Activated T-cell treated with anti-CD3 and anti-CD28 coated beads, Interleukin-2, amount 50 U/mL, for 72 hours (primary cell): Measurements from ENCODE around the gene TOR4A. TPM values are rescaled to one million over a fixed set of nuclear protein-coding genes. Genes with fewer than 3 reads are reported as not detected.

ENCODE experiments used
- ATAC-seq, 2 donors: fragments of 150-1000 bp; cut with Tn5 transposase; replicated peaks in 1 of 2; 2 replicates each; pipeline ENCODE4 v1.10.0; 2021; ENCODE audit warnings: moderate library complexity in 2 of 2, mild to moderate bottlenecking in 1 of 2
- DNase-seq, 2 donors: peaks; one replicate each; pipeline ENCODE4 v3.0.0; 2021 to 2022; ENCODE audit warnings: mixed read lengths in 1 of 2
- H3K27ac Mint-ChIP-seq: one replicate; pipeline ENCODE4 v1.8.0; 2022; ENCODE audit warnings: mild to moderate bottlenecking, moderate library complexity, mixed read lengths
- H3K27me3 Mint-ChIP-seq: one replicate; pipeline ENCODE4 v1.8.0; 2022; ENCODE audit warnings: low read depth, mixed read lengths
- H3K36me3 Mint-ChIP-seq, 2 donors: one replicate each; pipeline ENCODE4 v1.8.0; 2022; ENCODE audit warnings: mixed read lengths in 2 of 2, mild to moderate bottlenecking in 1 of 2; ENCODE audit not compliant: insufficient read depth in 2 of 2
- H3K4me1 Mint-ChIP-seq: one replicate; pipeline ENCODE4 v1.8.0; 2022; ENCODE audit warnings: low read depth, mixed read lengths
- H3K4me3 Mint-ChIP-seq, 2 donors: one replicate each; pipeline ENCODE4 v1.8.0; 2022; ENCODE audit warnings: mild to moderate bottlenecking in 2 of 2, mixed read lengths in 2 of 2, moderate library complexity in 2 of 2
- H3K9me3 Mint-ChIP-seq, 2 donors: one replicate each; pipeline ENCODE4 v1.8.0; 2022; ENCODE audit warnings: mixed read lengths in 2 of 2
- total RNA-seq, 2 donors: library from RNA; stranded (reverse); gene quantifications; one replicate each; pipeline ENCODE4 v1.2.3, GENCODE V29; 2022

TOR4A gene
- total RNA-seq, 2 donors from 2014 or later: 4.3 to 8.3 TPM

DNA sequence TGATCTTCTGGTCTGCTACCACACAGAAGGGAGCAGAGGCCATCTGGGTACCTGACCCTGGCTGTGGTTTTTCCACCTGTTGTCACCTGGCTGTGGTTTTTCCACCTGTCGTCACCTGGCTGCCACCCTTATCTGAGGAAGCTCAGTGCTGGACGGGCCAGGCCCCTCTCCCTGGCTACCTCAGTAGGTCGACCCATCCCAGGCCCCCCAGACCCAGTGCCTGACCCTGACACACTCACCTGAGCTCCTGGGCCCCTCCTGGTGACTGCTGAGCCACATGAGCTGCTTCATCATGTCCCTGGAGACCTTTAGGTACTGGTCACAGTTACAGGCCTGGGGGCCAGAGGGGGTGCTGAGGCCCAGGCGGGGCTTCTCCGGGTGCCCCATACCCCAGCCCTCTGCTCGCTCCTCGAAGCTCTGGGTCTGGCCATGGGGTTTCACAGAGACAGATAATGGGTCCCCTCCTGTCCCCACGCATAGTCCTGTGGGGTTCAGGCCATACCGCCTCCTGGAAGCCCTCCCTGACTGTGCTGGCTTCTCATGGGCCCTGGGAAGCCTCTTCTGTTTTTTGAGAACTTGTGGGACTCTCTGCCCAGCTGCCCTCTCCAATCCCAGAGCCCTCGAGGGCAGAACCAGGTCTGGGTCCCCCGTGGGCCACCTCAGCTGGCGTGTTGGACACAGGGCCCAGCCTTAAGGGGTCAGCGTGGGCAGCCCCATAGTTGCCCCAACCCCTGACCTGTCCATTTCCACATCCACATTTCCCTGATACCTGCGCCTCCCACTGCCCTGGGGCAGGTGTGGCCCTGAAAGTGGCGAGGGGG is 32.1 kb downstream of the TOR4A start:
- Mint-ChIP-seq H3K9me3 (no peaks in the 10 kb centered on the region), H3K36me3 (no peaks in the 10 kb centered on the region), H3K27ac (no peak overlapping the region)

DNA sequence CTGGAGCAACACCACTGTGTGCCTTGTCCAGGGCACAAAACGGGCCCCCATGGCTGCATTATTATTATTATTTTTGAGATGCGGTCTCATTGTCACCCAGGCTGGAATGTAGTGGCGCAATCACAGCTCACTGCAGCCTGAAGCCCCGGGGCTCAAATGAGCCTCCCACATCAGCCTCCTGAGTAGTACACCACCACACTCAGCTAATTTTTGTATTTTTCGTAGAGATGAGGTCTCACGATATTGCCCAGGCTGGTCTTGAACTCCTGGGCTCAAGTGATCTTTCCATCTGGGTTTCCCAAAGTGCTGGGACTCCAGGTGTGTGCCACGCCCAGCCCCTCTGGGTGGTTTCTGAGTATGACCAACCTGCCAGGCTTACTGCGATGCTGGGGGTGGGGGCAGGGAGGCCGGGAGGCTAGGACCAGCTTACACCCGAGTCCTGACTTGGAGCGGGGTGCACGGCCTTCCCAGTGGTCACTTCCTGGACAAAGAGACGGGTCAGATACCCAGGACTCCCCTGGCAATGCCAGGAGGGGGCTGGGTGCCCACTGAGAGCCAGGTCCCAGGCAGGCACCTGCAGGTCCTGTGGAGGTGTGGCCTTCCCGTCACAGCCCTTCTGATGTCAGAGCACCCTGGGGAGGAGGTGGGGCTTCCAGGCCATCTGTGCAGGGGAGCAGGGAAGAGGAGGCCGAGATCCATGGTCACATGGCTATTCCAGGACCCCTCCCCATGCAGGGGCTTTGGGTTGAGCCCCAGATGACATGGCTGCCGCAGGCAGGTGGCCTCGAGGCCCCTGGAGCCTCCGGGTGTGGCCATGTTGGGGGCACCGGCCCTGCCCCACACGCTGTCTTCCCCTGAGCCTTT is 32.9 kb downstream of the TOR4A start:
- Mint-ChIP-seq H3K9me3 (no peaks in the 10 kb centered on the region), H3K36me3 (no peaks in the 10 kb centered on the region), H3K4me1 (peaks cover 5% of the 10 kb centered on the region), H3K4me3 (no peak overlapping the region), H3K27ac (no peak overlapping the region), H3K27me3 (no peaks in the 10 kb centered on the region)
- ATAC-seq: no peak
- no peak for DNase-seq

More for the DNA sequence above, 32.1 kb downstream of the TOR4A start:
- DNase-seq (no peak), ATAC-seq (no peak)
- Mint-ChIP-seq H3K27me3 (no peaks in the 10 kb centered on the region), H3K4me1 (peaks cover 5% of the 10 kb centered on the region), H3K4me3 (no peak overlapping the region)

DNA sequence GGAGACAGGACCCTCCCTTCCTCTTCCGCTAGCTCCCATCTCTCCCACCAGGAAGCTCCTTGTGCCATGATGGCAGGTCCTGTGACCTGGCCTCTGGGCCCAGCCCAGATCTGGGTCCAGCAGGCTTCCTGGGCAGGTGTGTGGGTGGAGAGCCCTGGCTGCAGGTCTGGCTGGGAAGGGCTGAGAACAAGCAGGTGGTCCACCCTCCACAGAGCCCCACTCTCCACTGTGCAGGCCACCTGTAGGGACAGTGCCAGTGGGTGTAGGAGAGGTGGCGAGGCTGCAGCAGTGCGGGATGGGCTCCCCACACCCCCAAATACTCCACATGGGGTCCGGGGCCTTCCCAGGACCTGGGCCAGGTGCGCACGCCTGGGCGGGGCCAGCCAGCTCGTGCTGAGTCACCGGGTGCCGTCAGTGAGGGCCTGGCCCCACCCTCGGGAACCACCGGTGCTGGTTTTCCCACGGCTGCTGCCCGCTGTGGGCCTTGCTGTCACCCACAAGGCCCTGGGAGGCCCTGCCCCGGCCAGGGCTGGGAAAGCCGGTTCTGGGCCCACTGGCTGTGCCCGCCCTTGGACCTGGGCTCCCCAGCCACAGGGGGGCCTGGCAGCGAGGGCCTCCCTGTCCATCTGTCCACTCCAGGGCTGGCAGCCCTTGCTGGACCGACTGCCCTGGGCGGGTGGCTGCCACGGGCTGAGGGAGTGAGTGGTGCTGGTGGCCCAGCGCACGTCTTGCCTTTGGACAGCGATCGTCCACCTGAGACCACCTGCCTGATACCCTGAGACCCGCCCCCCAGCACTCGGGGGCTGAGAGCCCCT is 33.9 kb downstream of the TOR4A start:
- Mint-ChIP-seq H3K27ac (no peak overlapping the region), H3K27me3 (no peaks in the 10 kb centered on the region), H3K9me3 (no peaks in the 10 kb centered on the region), H3K36me3 (no peaks in the 10 kb centered on the region), H3K4me1 (peaks cover 5% of the 10 kb centered on the region), H3K4me3 (no peak overlapping the region)
- DNase-seq (no peak), ATAC-seq (peak in 1 of 2 donors; percentile 32)

DNA sequence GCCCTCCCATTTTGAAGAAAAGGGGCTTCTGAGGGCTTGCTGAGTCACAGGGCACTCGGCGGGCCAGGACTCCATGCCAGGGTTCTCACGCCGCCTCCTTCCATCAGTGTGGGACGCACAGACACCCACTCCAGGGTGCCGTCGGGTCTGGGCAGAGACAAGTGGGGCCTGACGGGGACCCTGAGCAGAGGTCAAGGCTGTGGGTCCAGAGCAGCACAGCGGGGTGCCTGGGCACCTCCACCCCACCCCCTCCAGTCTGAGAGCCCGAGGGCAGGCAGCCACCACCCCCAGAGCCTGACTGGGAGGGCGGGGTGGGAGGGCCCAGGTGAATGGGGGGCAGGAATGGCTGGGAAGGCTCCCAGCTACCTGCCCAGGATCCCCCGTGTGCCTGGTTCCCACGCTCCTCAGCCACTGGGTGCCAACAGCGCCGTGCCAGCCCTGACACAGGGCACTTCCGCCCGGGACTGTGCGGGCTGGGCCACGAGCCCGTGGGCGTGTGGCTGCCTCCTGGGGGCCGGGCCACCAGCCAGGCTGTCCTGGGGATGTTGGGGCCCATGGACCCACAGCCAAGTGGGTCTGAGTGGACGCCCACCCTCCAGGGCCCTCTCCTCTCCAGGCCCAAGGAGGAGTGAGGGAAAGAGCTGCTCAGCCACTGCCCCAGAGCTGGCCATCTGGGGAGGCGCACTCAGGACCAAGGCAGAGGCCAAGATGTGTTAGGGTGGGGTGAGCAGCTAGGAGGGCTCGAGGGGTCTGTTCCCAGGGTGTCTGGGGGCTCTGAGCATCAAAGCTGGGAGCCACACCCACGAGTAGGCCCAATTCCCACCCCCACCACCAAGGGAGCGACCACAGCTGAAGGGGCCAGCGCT is 34.7 kb downstream of the TOR4A start:
- Mint-ChIP-seq H3K4me3 (no peak overlapping the region), H3K27me3 (no peaks in the 10 kb centered on the region), H3K27ac (no peak overlapping the region), H3K36me3 (no peaks in the 10 kb centered on the region), H3K9me3 (no peaks in the 10 kb centered on the region), H3K4me1 (peaks cover 5% of the 10 kb centered on the region)
- ATAC-seq (no peak), DNase-seq (no peak)

DNA sequence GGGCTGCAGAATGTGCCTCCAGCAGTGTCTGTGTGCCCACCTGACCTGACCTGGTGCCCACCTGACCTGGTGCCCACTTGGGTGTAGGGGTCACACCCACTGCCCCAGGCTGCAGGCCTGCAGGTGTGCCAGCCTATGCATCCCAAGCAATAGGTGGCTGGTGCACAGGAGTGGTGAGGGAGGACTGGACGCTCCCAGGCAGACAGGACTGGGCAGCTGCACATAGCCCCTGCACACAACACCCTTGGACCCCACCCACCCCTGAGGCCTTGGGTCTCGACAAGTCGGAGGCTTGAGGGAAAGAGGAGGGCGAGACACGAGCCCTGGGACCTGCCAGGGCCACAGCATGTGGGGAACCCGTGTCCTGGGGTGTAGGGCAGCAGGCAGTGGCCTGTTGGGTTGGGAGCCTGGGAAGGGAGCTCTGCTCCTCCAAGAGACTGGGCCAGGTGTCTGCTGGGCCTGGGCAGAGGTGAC is 35.4 kb downstream of the TOR4A start:
- DNase-seq (no peak), ATAC-seq (no peak)
- Mint-ChIP-seq H3K4me3 (no peak overlapping the region), H3K9me3 (no peaks in the 10 kb centered on the region), H3K27ac (no peak overlapping the region), H3K4me1 (no peaks in the 10 kb centered on the region), H3K36me3 (no peaks in the 10 kb centered on the region), H3K27me3 (no peaks in the 10 kb centered on the region)

DNA sequence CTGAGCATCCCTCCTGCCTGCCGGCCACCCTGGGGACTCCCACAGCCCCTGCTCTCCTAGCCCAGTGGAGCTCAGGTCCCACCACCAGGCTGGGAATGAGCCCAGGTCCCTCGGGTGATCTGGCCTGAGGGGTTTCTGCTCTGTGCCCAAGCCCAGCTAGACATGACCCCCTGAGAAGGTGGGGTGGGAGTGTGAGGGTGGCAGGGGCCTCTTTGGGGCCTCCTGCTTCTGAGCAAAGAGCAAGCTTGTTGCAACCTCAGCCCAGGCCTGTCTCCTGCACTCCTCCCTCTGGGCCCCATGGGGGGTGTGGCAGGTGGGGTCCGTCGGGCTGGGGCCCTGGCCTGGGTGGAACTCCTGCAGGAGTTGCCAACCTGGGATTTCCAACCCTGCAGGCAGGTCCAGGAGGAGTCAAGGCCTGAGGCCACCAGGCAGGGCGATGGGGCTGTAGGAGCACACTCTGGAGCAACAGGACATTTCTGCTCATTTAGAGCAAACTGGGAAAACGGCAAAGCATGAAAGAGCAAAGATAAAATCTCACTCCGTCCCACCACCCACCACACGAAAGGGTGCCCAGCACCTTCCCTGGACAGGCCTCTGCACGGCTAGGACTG is 35.9 kb downstream of the TOR4A start:
- H3K9me3 Mint-ChIP-seq: no peaks in the 10 kb centered on the region
- ATAC-seq: no peak
- H3K4me1 Mint-ChIP-seq: no peaks in the 10 kb centered on the region
- DNase-seq: no peak
- H3K4me3 Mint-ChIP-seq: no peak overlapping the region
- no peaks in the 10 kb centered on the region for H3K36me3 Mint-ChIP-seq
- no peaks in the 10 kb centered on the region for H3K27me3 Mint-ChIP-seq
- H3K27ac Mint-ChIP-seq: no peak overlapping the region

DNA sequence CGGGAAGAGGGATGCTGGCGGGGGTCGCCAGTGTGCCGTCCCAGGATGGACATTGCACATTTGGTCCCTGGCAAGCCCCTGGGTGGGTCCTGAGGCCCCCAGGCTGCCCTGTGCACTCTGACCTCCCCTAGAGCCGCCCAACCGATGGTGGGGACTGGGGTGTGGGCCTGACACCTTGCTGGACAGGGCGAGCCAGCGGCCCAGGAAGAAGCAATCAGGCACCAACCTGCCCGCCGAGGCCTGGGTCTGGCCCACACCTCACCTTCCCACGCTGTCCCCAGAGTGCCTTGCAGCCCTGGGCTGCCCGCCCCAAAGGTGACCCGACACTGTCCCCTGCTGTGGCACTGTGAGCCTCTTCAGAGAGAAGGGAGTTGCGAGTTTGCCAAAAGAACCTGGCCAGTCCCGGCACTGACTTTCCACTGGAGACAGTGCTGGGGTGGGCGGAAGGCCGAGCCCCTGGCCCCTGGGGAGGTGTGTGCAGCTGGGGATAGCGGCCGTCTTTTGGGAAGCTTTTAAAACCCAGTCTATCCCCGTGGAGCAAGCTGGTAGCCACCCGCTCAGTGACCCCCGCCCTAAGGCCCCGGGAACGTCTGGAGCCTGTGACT is 36.5 kb downstream of the TOR4A start:
- Mint-ChIP-seq H3K4me3 (no peak overlapping the region), H3K4me1 (no peaks in the 10 kb centered on the region), H3K9me3 (no peaks in the 10 kb centered on the region), H3K36me3 (no peaks in the 10 kb centered on the region), H3K27me3 (no peaks in the 10 kb centered on the region), H3K27ac (no peak overlapping the region)
- DNase-seq (no peak), ATAC-seq (no peak)

DNA sequence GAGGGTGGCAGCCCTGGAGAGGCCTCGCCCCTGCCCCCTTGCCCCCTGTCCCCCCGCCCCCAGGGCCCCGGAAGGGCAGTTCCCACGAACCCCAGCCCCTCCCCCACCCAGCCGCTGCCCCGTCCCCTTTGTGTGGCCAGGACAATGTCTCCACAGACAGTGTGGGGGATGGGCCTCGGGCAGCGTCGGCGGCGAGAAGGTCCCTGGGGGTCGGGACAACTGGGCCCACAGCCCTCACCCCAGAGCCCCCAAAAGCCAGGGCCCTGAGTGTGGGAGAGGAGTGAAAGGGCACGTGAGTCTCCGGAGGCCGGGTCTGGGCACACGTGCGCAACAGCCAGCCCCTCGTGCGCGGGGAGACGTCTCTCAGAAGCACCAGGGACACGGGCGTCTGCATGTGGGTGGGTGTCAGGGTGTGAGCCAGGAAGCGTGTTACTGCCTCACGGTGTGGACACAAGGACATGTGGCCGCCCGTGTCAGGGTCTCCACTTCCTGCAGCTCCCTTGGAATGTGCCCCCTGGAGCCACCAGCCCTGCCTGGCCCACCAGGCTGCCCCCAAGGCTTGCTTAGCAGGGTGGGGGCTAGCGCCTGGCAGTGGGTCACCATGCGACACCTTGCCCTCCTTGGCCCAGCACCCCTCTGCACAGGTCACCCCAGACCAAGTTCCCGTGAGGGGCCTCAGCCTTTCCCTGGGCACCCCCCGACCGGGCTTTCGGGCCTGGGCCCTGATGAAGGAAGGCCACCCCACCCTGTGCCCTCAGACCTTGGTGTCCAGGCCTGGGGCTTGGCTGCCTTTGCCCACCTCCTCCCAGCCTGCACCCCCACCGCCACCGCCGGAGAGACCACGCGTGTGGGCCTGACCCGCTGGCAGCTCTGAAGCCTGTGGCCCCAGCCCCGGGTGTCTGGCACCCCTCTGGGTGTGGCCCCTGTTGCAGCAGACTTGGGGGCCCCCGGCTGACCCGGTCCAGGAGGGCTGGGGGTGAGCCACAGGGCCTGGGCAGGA is 37.3 kb downstream of the TOR4A start:
- Mint-ChIP-seq H3K9me3 (no peaks in the 10 kb centered on the region), H3K27me3 (no peaks in the 10 kb centered on the region), H3K4me1 (no peaks in the 10 kb centered on the region), H3K27ac (no peak overlapping the region), H3K36me3 (no peaks in the 10 kb centered on the region), H3K4me3 (no peak overlapping the region)
- DNase-seq (no peak), ATAC-seq (no peak)

DNA sequence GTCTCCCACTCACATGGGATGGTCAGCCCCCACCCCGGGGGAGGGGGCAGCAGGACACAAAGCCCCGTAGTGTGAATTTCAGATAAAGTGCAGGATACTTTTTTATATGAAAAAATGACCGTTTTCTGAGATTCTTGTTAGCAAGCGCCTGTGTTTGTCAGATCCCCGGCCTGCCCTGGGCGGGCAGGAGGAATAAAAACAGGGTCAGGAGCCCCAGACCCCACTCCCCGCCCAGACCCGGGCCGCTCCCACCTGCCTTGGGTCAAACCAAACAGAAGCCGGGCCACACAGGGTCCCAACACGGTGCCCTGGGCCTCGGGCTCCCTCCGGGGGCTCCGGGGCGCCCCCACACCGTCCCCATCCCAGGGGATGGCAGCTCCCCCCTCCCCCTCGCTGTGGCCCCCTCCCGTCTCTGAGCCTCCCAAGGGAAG is 38.1 kb downstream of the TOR4A start:
- H3K27me3 Mint-ChIP-seq: no peaks in the 10 kb centered on the region
- no peaks in the 10 kb centered on the region for H3K4me1 Mint-ChIP-seq
- H3K4me3 Mint-ChIP-seq: no peak overlapping the region
- no peak overlapping the region for H3K27ac Mint-ChIP-seq
- H3K9me3 Mint-ChIP-seq: no peaks in the 10 kb centered on the region
- ATAC-seq (no peak), DNase-seq (no peak)
- H3K36me3 Mint-ChIP-seq: no peaks in the 10 kb centered on the region

DNA sequence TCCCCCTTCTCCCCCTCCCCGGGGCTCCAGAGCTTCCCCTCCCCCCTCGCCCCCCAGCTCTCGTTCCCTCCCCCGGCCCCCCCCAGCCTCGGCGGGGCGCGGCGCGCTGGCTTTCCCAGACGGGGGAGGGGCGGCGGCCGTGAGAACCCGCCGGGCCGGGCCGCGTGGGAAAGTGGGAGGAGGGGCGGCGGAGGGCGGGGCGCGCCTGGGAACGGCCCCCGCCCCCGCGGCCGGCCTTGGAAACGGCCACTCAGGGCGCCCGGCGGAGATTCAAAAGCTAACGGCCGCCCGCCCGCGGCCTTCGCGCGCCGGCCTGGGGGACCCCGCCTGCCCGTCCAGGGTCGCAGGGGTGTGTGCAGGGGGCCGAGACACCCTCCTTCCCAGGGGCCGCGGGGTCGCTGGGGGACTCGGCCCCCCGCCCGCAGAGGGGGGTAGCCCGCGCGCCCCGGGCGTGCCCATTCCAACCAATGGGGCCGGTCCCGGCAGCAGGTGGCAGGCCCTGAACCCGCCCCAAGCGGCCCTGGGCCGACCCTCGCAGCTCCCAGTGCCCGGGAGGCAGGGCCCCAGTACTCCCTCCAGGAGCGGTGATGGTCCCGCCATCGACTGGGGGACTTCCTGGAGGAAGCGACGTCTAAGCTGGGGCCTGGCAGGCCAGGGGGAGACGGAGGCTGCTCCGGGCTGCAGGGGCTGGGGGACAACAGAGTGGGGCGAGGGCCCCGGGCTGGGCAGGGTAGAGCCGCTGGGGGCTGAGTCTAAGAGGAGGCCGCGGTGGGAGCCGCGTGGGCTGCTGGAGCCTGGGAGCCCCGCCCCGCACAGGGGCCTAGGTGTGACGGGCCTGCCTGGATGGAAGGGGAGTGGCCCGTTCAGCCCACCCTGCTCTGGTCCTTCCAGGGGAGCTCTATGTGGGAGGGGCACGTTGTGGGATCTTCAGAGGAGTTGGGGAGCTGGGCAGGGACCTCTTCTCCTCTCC is 38.8 kb downstream of the TOR4A start:
- no peaks in the 10 kb centered on the region for H3K4me1 Mint-ChIP-seq
- peak; percentile 59 for ATAC-seq
- no peak overlapping the region for H3K27ac Mint-ChIP-seq
- DNase-seq: no peak
- no peaks in the 10 kb centered on the region for H3K9me3 Mint-ChIP-seq
- H3K36me3 Mint-ChIP-seq: no peaks in the 10 kb centered on the region
- no peaks in the 10 kb centered on the region for H3K27me3 Mint-ChIP-seq
- peak overlapping the region; percentile 46 to 63 for H3K4me3 Mint-ChIP-seq
